Common myeloid progenitor, CD34-positive (primary cell): ENCODE measurements around the gene MACROD1.

ENCODE experiments used
- CTCF ChIA-PET: fragments of 350-600 bp; sonication (Branson Sonifier 250); formaldehyde crosslinking; loops from one replicate; lab custom pipeline; 2021; ENCODE audit warnings: antibody characterized with exemption; lab: Charles Lee
- POLR2A ChIA-PET: fragments of 350-600 bp; sonication (Branson Sonifier 250); formaldehyde crosslinking; loops from one replicate; lab custom pipeline; 2021; ENCODE audit warnings: antibody characterized with exemption; lab: Charles Lee
- DNase-seq, 3 donors: peaks; one replicate each; pipeline versions ENCODE4 v3.0.0 to v3.0.0-alpha.2; 2013
- H3K27ac ChIP-seq, 2 experiments: 1 replicate in 1 of 2; 2 replicates in 1 of 2; pipeline ENCODE4 v1.7.0; 2013; ENCODE audit warnings: inconsistent platforms in 2 of 2, low read length in 2 of 2, mild to moderate bottlenecking in 2 of 2, low read depth in 1 of 2, moderate library complexity in 1 of 2; ENCODE audit not compliant: severe bottlenecking in 2 of 2, insufficient read depth in 1 of 2, poor library complexity in 1 of 2
- H3K27me3 ChIP-seq, 5 experiments: replicated peaks in 2 of 5; 1 replicate in 3 of 5; 2 replicates in 2 of 5; pipeline versions ENCODE4 v1.6.1 to v1.7.0; 2013; ENCODE audit warnings: low read length in 4 of 5, mild to moderate bottlenecking in 2 of 5, moderate library complexity in 2 of 5, inconsistent platforms in 1 of 5; ENCODE audit not compliant: insufficient read depth in 5 of 5, control insufficient read depth in 4 of 5
- H3K36me3 ChIP-seq, 4 experiments: 1 replicate in 2 of 4; 2 replicates in 2 of 4; pipeline versions ENCODE4 v1.6.1 to v1.7.0; 2013; ENCODE audit warnings: low read length in 3 of 4, control low read depth in 1 of 4, mild to moderate bottlenecking in 1 of 4; ENCODE audit not compliant: control insufficient read depth in 4 of 4, insufficient read depth in 4 of 4
- H3K4me1 ChIP-seq, 4 experiments: 1 replicate in 3 of 4; 2 replicates in 1 of 4; pipeline versions ENCODE4 v1.6.1 to v1.7.1; 2013; ENCODE audit warnings: low read length in 3 of 4, mild to moderate bottlenecking in 3 of 4, control low read depth in 1 of 4, inconsistent platforms in 1 of 4, moderate library complexity in 1 of 4; ENCODE audit not compliant: control insufficient read depth in 4 of 4, insufficient read depth in 4 of 4; ENCODE audit errors: control extremely low read depth in 1 of 4
- H3K4me3 ChIP-seq, 7 experiments: 1 replicate in 4 of 7; 2 replicates in 3 of 7; pipeline versions ENCODE4 v1.5.1 to v1.7.0; 2013; ENCODE audit warnings: mild to moderate bottlenecking in 7 of 7, low read length in 6 of 7, moderate library complexity in 6 of 7, inconsistent platforms in 2 of 7, low read depth in 2 of 7, control low read depth in 1 of 7; ENCODE audit not compliant: insufficient read depth in 4 of 7, control insufficient read depth in 1 of 7; ENCODE audit errors: extremely low read depth in 1 of 7
- H3K9me3 ChIP-seq, 5 experiments: 1 replicate in 4 of 5; 2 replicates in 1 of 5; pipeline versions ENCODE4 v1.6.1 to v1.7.1; 2013; ENCODE audit warnings: low read length in 4 of 5, mild to moderate bottlenecking in 2 of 5, inconsistent platforms in 1 of 5, low read depth in 1 of 5, moderate library complexity in 1 of 5; ENCODE audit not compliant: control insufficient read depth in 4 of 5, insufficient read depth in 2 of 5; ENCODE audit errors: control extremely low read depth in 1 of 5
- WGBS: methylation state at CpG from one replicate; pipeline ENCODE4 v1.1.5; 2013; ENCODE audit not compliant: insufficient coverage; 5-methylcytosine and 5-hydroxymethylcytosine counted together

MACROD1 gene

GRCh38 chr11:64038500-64038899 lies 127.4 kb downstream of the MACROD1 start:
- no peak overlapping the region for H3K4me3 ChIP-seq
- no peak overlapping the region for H3K27ac ChIP-seq
- no peaks in the 10 kb centered on the region for H3K36me3 ChIP-seq
- ChIA-PET POLR2A (no interaction called here), CTCF (interaction anchor here (1.6 to 8.8 kb wide), 3 partner anchors 23 to 111 kb away, joined by 4 to 62 read pairs (median 7); no protein-coding TSS in a partner anchor)
- H3K9me3 ChIP-seq, result no peaks in the 10 kb centered on the region
- H3K27me3 ChIP-seq, result peaks cover 0 to 54% (median 19%) of the 10 kb centered on the region in 5 experiments
- DNase-seq, result no peak
- 95% methylated on average over 3 of the region's 4 CpGs for WGBS
- H3K4me1 ChIP-seq, result peaks cover 0 to 31% (median 24%) of the 10 kb centered on the region in 4 experiments

DNA sequence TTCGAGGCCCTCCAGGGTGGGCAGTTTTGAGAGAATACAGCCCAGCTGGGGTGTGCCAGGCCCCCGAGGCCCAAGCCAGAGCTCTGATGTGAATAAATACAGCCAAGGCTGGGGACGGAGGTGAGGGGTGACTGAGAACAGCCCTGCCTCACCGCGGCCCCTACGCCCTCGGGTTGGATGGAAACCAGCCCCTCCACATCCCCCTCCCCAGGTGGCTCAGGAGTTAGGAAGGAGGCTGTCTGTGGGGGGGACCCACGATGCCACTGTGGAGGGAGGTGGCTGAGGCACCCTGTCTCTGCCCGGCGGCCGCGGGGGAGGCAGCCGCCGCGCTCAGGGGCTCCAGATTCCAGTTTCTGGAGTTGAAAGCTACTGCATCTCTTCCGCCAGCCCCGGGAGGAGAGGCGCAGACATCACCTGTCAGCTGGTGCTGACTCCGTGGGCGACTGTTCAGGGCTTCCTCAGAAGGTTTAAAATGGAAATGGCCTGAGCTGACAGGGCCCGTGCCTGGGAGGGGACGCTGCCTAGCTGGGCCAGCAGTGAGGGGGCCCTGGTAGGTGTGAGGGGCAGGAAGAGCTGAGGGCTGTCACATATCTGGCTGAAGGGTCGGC lies 128.8 kb downstream of the MACROD1 start:
- no peaks in the 10 kb centered on the region for H3K36me3 ChIP-seq
- H3K27ac ChIP-seq, result no peak overlapping the region
- ChIA-PET POLR2A (interaction anchor here (1.3 kb wide), 1 partner anchor 36 kb away, joined by 6 read pairs; no protein-coding TSS in a partner anchor), CTCF (interaction anchor here (1.3 to 8.8 kb wide), 5 partner anchors 10 to 128 kb away, joined by 4 to 62 read pairs (median 4); partner anchors contain the start of gene MACROD1)
- WGBS, result 33% methylated on average over 17 of the region's 23 CpGs
- H3K9me3 ChIP-seq, result no peaks in the 10 kb centered on the region
- peaks cover 0 to 67% (median 25%) of the 10 kb centered on the region in 5 experiments for H3K27me3 ChIP-seq
- DNase-seq, result peak in 1 of 3 donors; percentile 8
- H3K4me1 ChIP-seq, result peaks cover 0 to 31% (median 24%) of the 10 kb centered on the region in 4 experiments
- peak overlapping the region in 3 of 7 experiments; percentile 44 to 70 (median 66) for H3K4me3 ChIP-seq

- ChIA-PET POLR2A (interaction anchor here (0.8 to 1.3 kb wide), 2 partner anchors 36 to 109 kb away, joined by 4 to 6 read pairs; no protein-coding TSS in a partner anchor), CTCF (interaction anchor here (1.3 to 8.8 kb wide), 3 partner anchors 11 to 129 kb away, joined by 4 to 62 read pairs (median 4); partner anchors contain the start of gene MACROD1)
- DNase-seq, result peak; percentile 30 to 80 (median 67)
- peaks cover 0 to 31% (median 24%) of the 10 kb centered on the region in 4 experiments for H3K4me1 ChIP-seq
- no peaks in the 10 kb centered on the region for H3K9me3 ChIP-seq
- peaks cover 0 to 72% (median 25%) of the 10 kb centered on the region in 5 experiments for H3K27me3 ChIP-seq
- H3K27ac ChIP-seq, result no peak overlapping the region
- WGBS, result under 1% methylated on average over 69 of the region's 85 CpGs
- H3K36me3 ChIP-seq, result no peaks in the 10 kb centered on the region
- H3K4me3 ChIP-seq, result peak overlapping the region; percentile 28 to 70 (median 49)
Observed at GRCh38 chr11:64036087-64037026, 129.6 kb downstream of the MACROD1 start.

DNA sequence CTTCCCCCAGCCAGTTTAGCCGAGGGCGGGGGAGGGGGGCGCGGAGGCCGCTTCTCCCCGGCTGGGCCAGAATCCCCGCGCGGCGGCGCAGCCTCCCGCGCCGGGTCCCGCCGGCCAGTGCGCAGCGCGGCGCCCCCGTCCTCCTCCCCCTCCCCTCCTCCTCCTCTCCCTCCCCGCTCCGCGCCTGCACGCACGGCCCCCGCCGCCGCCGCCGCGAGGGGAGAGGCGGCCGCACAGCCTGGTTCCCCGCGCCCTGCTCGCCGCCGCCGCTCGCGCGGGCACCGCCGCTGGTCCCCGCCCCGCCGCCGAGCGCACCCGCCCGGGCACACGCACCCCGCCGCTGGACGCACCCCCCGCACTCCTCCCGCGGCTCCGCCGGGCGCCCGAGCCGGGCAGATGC lies 130.3 kb downstream of the MACROD1 start, which contains the start of gene FLRT1:
Gene FLRT1, plus strand, starts transcription at position 356 of the 400 bp plus-strand sequence. CDS start 80,337 bp downstream, outside the sequence.
- POLR2A ChIA-PET, result interaction anchor here (0.8 to 1.0 kb wide), 2 partner anchors 12 to 110 kb away, joined by 3 to 4 read pairs; no protein-coding TSS in a partner anchor
- peak in 1 of 3 donors; percentile 21 for DNase-seq
- WGBS, result 0% methylated on average over 36 of the region's 64 CpGs
- Histone ChIP-seq H3K4me1 (peaks cover 0 to 31% (median 24%) of the 10 kb centered on the region in 4 experiments), H3K27ac (no peak within 1 kb of the TSS), H3K27me3 (peaks cover 0 to 72% (median 25%) of the 10 kb centered on the region in 5 experiments), H3K4me3 (peak within 1 kb of the TSS; percentile 28 to 70 (median 49)), H3K36me3 (no peaks in the 10 kb centered on the region), H3K9me3 (no peaks in the 10 kb centered on the region)
- CTCF ChIA-PET, result interaction anchor here (1.0 to 8.8 kb wide), 3 partner anchors 34 to 114 kb away, joined by 3 to 62 read pairs (median 28); no protein-coding TSS in a partner anchor

- POLR2A ChIA-PET, result interaction anchor here (1.0 kb wide), 1 partner anchor 13 kb away, joined by 3 read pairs; no protein-coding TSS in a partner anchor
- no peak overlapping the region for H3K27ac ChIP-seq
- CTCF ChIA-PET, result interaction anchor here (1.0 to 8.8 kb wide), 3 partner anchors 34 to 115 kb away, joined by 3 to 62 read pairs (median 28); no protein-coding TSS in a partner anchor
- peak overlapping the region in 3 of 7 experiments; percentile 36 to 57 (median 42) for H3K4me3 ChIP-seq
- H3K4me1 ChIP-seq, result peaks cover 0 to 31% (median 24%) of the 10 kb centered on the region in 4 experiments
- no peak for DNase-seq
- peaks cover 0 to 70% (median 25%) of the 10 kb centered on the region in 5 experiments for H3K27me3 ChIP-seq
- H3K9me3 ChIP-seq, result no peaks in the 10 kb centered on the region
- no peaks in the 10 kb centered on the region for H3K36me3 ChIP-seq
- WGBS, result 6% methylated on average over 13 of the region's 17 CpGs
Observed at GRCh38 chr11:64035081-64035524, 130.8 kb downstream of the MACROD1 start.

GRCh38 chr11:64034411-64034811 lies 131.5 kb downstream of the MACROD1 start:
- peak in 2 of 3 donors; percentile 29 to 41 for DNase-seq
- Histone ChIP-seq H3K27ac (no peak overlapping the region), H3K9me3 (no peaks in the 10 kb centered on the region), H3K4me1 (peaks cover 0 to 31% (median 24%) of the 10 kb centered on the region in 4 experiments), H3K36me3 (no peaks in the 10 kb centered on the region), H3K4me3 (no peak overlapping the region), H3K27me3 (peaks cover 0 to 67% (median 25%) of the 10 kb centered on the region in 5 experiments)
- CTCF ChIA-PET, result interaction anchor here (1.0 to 8.8 kb wide), 3 partner anchors 33 to 115 kb away, joined by 3 to 62 read pairs (median 28); no protein-coding TSS in a partner anchor
- POLR2A ChIA-PET, result interaction anchor here (1.0 kb wide), 1 partner anchor 14 kb away, joined by 3 read pairs; no protein-coding TSS in a partner anchor
- WGBS, result 36% methylated on average over 9 of the region's 9 CpGs
